Measurements from ENCODE around the gene FAAH2. TPM values are rescaled to one million over a fixed set of nuclear protein-coding genes. Genes with fewer than 3 reads are reported as not detected.

FAAH2 gene
- polyA plus RNA-seq, 1 of the 3 experiments (the other 2 are of a cell fraction) = 0.05 TPM

GRCh38 chrX:57353472-57354132, 67.1 kb downstream of the FAAH2 start:
- Histone ChIP-seq H3K9ac (no peak overlapping the region), H3K4me2 (no peak overlapping the region), H3K4me3 (ENCODE audit: low read depth in 2 of 2, low read length in 1 of 2) (no peak overlapping the region), H3K36me3 (replicated peaks in 1 of 2; ENCODE audit: control insufficient read depth in 1 of 2, insufficient read depth in 2 of 2, low read length in 1 of 2) (no peaks in the 10 kb centered on the region), H2AFZ (ENCODE audit: low read depth) (no peak overlapping the region), H3F3A (replicated peaks; ENCODE audit: insufficient read depth) (no peaks in the 10 kb centered on the region), H3K79me2 (ENCODE audit: insufficient read depth) (no peaks in the 10 kb centered on the region), H3K27me3 (ENCODE audit: insufficient read depth) (no peaks in the 10 kb centered on the region), H3K9me3 (no peaks in the 10 kb centered on the region), H3K9me2 (no peaks in the 10 kb centered on the region), H3K4me1 (ENCODE audit: control insufficient read depth in 1 of 2, insufficient read depth in 2 of 2, low read depth in 1 of 2, low read length in 1 of 2) (no peaks in the 10 kb centered on the region), H4K20me1 (ENCODE audit: insufficient read depth) (no peaks in the 10 kb centered on the region), H3K27ac (ENCODE audit: low read depth in 2 of 2, low read length in 1 of 2) (no peak overlapping the region)
- no peak for TF ChIP-seq POLR2AphosphoS5 (IDR thresholded peaks at IDR 0.05; ENCODE audit: low read depth, low read length)
- TF ChIP-seq TAF1 (IDR thresholded peaks at IDR 0.05; ENCODE audit: borderline replicate concordance, low read depth, low read length) = no peak
- no peak for TF ChIP-seq NRF1 (IDR thresholded peaks at IDR 0.05; ENCODE audit: low read depth, low read length)
- TF ChIP-seq SIN3A (IDR thresholded peaks at IDR 0.05; ENCODE audit: borderline replicate concordance, low read depth, low read length) = no peak
- TF ChIP-seq YY1 (IDR thresholded peaks at IDR 0.05; ENCODE audit: low read depth) = no peak
- TF ChIP-seq MXI1 (IDR thresholded peaks at IDR 0.05; ENCODE audit: low read depth, low read length) = no peak
- no peak for TF ChIP-seq GABPA (IDR thresholded peaks at IDR 0.05; ENCODE audit: low read depth)
- TF ChIP-seq RCOR1 (IDR thresholded peaks at IDR 0.05; ENCODE audit: low read length) = no peak
- no peak for TF ChIP-seq RAD21 (IDR thresholded peaks at IDR 0.05; ENCODE audit: low read length)
- TF ChIP-seq EP300 (IDR thresholded peaks at IDR 0.05; ENCODE audit: borderline replicate concordance in 1 of 2, low read depth in 1 of 2, low read length in 1 of 2) = no peak
- no peak for TF ChIP-seq CHD2 (IDR thresholded peaks at IDR 0.05; ENCODE audit: low read length, partially characterized antibody)
- no peak for TF ChIP-seq NFIC (IDR thresholded peaks at IDR 0.05; ENCODE audit: borderline replicate concordance)
- TF ChIP-seq, protein P1, sequence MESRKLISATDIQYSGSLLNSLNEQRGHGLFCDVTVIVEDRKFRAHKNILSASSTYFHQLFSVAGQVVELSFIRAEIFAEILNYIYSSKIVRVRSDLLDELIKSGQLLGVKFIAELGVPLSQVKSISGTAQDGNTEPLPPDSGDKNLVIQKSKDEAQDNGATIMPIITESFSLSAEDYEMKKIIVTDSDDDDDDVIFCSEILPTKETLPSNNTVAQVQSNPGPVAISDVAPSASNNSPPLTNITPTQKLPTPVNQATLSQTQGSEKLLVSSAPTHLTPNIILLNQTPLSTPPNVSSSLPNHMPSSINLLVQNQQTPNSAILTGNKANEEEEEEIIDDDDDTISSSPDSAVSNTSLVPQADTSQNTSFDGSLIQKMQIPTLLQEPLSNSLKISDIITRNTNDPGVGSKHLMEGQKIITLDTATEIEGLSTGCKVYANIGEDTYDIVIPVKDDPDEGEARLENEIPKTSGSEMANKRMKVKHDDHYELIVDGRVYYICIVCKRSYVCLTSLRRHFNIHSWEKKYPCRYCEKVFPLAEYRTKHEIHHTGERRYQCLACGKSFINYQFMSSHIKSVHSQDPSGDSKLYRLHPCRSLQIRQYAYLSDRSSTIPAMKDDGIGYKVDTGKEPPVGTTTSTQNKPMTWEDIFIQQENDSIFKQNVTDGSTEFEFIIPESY (IDR thresholded peaks at IDR 0.05; ENCODE audit: borderline replicate concordance, low read depth) = no peak
- TF ChIP-seq, protein P2, sequence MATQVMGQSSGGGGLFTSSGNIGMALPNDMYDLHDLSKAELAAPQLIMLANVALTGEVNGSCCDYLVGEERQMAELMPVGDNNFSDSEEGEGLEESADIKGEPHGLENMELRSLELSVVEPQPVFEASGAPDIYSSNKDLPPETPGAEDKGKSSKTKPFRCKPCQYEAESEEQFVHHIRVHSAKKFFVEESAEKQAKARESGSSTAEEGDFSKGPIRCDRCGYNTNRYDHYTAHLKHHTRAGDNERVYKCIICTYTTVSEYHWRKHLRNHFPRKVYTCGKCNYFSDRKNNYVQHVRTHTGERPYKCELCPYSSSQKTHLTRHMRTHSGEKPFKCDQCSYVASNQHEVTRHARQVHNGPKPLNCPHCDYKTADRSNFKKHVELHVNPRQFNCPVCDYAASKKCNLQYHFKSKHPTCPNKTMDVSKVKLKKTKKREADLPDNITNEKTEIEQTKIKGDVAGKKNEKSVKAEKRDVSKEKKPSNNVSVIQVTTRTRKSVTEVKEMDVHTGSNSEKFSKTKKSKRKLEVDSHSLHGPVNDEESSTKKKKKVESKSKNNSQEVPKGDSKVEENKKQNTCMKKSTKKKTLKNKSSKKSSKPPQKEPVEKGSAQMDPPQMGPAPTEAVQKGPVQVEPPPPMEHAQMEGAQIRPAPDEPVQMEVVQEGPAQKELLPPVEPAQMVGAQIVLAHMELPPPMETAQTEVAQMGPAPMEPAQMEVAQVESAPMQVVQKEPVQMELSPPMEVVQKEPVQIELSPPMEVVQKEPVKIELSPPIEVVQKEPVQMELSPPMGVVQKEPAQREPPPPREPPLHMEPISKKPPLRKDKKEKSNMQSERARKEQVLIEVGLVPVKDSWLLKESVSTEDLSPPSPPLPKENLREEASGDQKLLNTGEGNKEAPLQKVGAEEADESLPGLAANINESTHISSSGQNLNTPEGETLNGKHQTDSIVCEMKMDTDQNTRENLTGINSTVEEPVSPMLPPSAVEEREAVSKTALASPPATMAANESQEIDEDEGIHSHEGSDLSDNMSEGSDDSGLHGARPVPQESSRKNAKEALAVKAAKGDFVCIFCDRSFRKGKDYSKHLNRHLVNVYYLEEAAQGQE (IDR thresholded peaks at IDR 0.05; ENCODE audit: low read depth, low read length) = no peak
- TF ChIP-seq EZH2phosphoT487 (IDR thresholded peaks at IDR 0.05; ENCODE audit: borderline replicate concordance, low read depth) = no peak
- no peak for TF ChIP-seq GATA2 (CRISPR knock-in tag; IDR thresholded peaks at IDR 0.05)
- WGBS (ENCODE audit: low lambda C conversion rate) = 0% methylated on average over 2 of the region's 2 CpGs
- DNase-seq = no peak
- ChIA-PET CTCF (no interaction called here), POLR2A (no interaction called here)
